Measurements from ENCODE around the gene GPRIN1. TPM values are rescaled to one million over a fixed set of nuclear protein-coding genes. Genes with fewer than 3 reads are reported as not detected.

Gene GPRIN1
- total RNA-seq, 4 donors from 2014 or later, result 0.16 to 0.75 (median 0.39) TPM

DNA sequence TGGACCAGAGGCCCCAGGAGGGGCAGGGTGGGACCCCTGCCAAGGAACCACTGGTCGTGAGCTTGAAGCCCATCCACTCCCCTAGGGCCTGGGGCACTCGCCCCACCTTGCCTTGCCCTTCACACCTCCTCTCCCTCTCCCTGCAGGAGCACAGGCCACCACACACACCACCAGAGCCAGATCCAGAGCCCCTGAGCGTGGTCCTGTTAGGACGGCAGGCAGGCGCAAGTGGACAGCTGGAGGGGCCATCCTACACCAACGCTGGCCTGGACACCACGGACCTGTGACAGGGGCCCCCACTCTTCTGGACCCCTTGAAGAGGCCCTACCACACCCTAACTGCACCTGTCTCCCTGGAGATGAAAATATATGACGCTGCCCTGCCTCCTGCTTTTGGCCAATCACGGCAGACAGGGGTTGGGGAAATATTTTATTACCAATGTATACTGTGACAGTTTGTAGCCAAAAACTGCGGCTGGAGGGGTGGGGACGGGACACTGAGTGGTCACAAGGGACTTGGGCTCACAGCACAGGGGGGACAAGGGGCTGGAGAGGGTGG, 14.5 kb downstream of the GPRIN1 start:
- no peak for TF ChIP-seq CTCF (IDR thresholded peaks at IDR 0.05; ENCODE audit: low read depth)

- no peak for TF ChIP-seq CTCF (IDR thresholded peaks at IDR 0.05; ENCODE audit: low read depth)
Observed at GRCh38 chr5:176594554-176594953, 15.4 kb downstream of the GPRIN1 start.

GRCh38 chr5:176593273-176593869, 16.6 kb downstream of the GPRIN1 start:
- no peak for TF ChIP-seq CTCF (IDR thresholded peaks at IDR 0.05; ENCODE audit: low read depth)

GRCh38 chr5:176592573-176592972, 17.4 kb downstream of the GPRIN1 start:
- TF ChIP-seq CTCF (IDR thresholded peaks at IDR 0.05; ENCODE audit: low read depth), result no peak

DNA sequence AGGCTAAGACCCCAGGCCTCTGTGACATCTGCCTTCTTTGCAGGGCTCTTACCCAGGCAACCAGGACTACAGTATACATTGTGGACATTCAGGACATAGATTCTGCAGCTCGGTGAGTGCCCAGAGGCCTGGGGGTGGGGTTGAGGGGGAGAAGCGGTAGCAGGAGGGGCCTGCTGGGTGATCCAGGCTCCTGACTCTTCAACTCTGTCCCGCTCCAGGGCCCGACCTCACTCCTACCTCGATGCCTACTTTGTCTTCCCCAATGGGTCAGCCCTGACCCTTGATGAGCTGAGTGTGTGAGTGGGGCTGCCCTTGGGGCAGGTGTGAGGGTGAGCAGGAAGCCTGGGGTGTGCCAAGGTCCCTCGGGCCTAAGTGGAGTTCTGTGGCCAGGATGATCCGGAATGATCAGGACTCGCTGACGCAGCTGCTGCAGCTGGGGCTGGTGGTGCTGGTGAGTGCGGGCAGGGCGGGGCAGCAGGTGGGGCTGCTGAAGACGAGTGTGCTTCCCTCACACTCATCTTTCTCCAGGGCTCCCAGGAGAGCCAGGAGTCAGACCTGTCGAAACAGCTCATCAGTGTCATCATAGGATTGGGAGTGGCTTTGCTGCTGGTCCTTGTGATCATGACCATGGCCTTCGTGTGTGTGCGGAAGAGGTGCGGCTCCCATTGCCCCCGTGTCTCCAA, 19.8 kb downstream of the GPRIN1 start:
- TF ChIP-seq CTCF (IDR thresholded peaks at IDR 0.05; ENCODE audit: low read depth), result no peak

- no peak for TF ChIP-seq CTCF (IDR thresholded peaks at IDR 0.05; ENCODE audit: low read depth)
Observed at GRCh38 chr5:176589039-176589769, 20.8 kb downstream of the GPRIN1 start.

DNA sequence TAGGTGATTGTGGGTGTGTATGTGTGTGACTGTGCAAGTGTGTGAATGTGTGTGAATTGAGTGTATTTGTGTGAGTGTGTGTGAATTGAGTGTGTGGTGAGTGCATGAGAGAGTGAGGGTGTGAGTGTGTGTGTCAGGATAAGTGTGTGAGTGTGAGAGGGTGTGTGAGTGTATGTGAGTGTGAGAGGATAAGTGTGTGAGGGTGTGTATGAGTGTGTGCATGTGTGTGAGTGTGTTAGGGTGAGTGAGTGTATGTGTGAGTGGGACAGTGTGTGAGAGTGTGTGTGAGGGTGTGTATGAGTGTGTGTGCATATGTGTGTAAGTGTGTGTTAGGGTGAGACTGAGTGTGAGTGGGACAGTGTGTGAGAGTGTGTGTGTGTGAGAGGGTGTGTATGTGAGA, 21.7 kb downstream of the GPRIN1 start:
- TF ChIP-seq CTCF (IDR thresholded peaks at IDR 0.05; ENCODE audit: low read depth), result no peak
